Activated CD8-positive, alpha-beta memory T cell treated with anti-CD3 and anti-CD28 coated beads, Interleukin-2, amount 50 U/mL, for 1 hour (primary cell): ENCODE measurements around the gene BTBD2.
"Not testable (repeated sequence)": the region's sequence is repeated elsewhere in the genome, so short reads cannot be mapped to it uniquely, and the experiment has no call there.

Experiments
- DNase-seq: peaks from one replicate; pipeline ENCODE4 v3.0.0-alpha.2; 2020; ENCODE audit errors: extremely low read depth

Gene BTBD2

GRCh38 chr19:2039959-2040646 lies 24.6 kb upstream of the BTBD2 start:
- no peak for DNase-seq

DNA sequence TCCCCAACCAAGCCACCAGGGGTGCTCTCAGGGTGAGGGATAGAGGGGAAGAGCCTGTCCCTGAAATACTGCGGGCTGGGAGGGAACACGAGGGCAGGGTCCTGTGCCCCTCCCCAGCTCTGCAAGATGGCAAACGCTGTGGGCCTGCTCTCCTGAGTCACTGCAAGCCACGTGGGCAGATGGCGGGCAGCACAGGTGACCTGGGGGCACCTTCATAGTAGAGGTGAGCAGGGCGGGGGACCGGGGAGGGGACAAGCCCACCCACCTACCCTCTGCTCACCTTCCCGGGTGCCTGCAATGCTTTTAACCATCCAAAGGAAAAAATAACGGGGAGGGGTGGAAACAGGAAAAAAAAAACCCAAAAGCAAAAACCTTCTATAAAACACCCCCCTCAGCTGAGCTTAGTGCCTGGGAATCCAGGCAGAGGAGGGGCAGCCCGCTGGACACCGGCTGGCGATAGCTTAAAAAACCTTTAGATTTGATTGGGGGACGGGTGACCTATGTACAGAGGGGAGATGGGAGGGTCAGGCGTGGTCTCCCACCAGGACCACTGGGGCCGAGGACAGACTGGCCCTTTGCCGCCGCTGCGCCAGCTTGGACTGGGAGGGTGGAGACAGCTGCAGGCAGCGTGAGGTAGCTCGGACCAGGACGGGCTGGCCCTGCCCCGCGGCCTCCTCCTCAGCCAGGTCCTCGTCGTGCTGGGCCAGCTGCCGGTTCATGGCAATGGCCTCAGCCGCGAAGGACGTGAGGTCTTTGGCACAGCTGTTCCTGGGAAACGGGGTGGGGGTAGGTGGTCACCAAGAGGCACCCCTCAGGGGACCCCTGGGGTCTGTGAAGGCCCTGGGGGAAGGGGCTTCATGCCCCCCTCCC lies 23.8 kb upstream of the BTBD2 start:
- no peak for DNase-seq

DNA sequence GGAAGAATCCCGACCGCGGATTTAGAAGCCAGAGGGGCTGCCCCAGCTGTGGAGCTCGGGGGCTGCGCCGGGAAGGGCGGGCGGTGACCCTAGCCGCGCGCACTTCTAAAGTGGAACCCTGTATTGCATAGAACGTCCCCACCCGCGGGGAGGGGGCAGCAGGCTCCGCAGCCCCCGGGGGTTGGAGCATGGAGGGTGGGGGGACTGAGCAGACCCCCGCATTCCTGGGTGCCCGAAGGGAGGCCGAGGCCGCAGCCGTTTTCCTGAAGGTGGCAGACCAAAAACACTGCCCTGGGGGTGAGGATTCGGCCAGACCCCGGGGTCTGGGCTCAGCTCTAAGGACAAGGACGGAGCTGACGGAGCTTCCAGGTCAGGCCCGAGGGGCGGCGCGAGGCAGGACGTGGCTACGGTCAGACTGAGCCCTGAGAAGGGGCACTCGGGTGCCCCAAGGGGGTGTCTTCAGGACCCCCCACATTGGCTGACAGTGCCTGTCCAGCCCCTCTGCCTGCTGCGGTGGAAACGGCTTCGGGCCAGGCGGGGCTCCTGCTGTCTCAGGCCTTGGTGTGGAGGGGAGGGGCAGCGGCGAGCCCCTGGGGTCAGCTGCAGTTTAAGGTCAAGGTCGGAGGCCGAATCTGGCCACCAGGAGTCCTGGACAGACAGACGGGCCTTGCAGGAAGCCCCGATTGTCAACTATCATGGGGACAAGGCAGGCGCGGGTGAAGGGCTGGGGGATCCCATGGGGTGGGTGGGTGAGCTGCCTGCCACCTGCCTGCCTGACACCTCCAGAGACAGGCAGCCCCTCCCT lies 23.0 kb upstream of the BTBD2 start:
- no peak for DNase-seq

DNA sequence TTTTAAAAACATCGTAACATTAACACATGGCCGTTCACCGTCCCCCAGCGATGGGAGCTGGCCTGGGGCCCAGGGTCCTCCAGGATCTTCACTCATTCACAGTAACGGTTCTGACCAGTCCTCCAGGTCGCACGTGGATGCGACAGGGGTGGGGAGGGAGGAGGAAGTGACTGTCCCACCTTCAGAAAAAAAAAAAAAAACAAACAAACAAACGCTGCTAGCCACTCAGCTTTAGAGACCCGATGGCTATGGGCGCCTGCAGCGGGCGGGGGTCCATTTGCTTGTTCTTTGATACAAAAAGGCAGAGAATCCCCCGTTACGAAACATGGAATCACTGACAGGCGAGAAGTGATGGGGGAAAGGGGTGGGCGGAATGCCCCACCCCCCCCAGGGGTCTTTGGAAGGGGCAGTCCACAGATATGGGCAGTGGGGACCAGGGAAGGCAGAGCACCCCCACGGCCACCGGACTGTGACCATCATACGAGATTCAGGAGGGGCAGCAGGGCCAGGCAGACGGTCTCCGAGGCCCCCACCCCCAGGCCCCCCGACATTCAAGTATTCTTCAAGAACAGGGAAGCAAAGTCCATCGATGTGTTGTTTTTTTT lies 22.2 kb upstream of the BTBD2 start:
- no peak for DNase-seq

DNA sequence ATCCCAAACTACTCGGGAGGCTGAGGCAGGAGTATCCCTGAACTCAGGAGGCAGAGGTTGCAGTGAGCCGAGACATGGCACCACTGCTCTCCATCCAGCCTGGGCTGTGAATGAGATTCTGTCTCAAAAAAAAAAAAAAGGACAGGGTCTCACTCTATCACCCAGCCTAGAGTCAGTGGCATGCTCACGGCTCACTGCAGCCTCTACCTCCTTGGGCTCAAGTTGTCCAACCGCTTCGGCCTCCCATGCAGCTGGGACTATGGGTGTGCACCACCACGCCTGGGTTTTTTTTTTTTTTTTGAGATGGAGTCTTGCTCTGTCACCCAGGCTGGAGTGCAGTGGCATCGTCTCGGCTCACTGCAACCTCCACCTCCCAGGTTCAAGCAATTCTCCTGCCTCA lies 20.9 kb upstream of the BTBD2 start:
- no peak for DNase-seq

DNA sequence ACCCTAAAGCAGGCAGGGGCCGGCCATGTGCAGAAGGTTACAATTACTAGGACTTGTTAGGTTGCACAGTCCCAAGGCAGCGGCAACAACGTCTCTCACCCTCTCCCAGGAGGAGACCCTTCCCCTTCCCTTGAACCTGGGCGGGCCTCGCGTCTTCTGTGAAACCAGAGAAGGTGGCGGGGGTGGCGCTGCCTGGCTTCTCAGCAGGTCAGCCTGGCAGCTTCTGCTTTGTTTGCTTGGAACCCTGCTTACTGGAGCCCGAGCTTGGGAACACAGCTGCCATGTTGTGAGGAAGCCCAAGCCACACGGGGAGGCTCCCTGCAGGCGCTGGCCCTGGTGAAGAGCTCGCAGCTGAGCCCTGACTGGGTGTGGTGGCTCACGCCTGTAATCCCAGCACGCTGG lies 20.1 kb upstream of the BTBD2 start:
- no peak for DNase-seq

- DNase-seq: no peak
These were observed 19.4 kb upstream of the BTBD2 start for GRCh38 chr19:2034729-2035589.

- DNase-seq: not testable (repeated sequence)
These were observed 18.7 kb upstream of the BTBD2 start for GRCh38 chr19:2034253-2034652.

GRCh38 chr19:2033825-2034159 lies 18.3 kb upstream of the BTBD2 start:
- DNase-seq: no peak

DNA sequence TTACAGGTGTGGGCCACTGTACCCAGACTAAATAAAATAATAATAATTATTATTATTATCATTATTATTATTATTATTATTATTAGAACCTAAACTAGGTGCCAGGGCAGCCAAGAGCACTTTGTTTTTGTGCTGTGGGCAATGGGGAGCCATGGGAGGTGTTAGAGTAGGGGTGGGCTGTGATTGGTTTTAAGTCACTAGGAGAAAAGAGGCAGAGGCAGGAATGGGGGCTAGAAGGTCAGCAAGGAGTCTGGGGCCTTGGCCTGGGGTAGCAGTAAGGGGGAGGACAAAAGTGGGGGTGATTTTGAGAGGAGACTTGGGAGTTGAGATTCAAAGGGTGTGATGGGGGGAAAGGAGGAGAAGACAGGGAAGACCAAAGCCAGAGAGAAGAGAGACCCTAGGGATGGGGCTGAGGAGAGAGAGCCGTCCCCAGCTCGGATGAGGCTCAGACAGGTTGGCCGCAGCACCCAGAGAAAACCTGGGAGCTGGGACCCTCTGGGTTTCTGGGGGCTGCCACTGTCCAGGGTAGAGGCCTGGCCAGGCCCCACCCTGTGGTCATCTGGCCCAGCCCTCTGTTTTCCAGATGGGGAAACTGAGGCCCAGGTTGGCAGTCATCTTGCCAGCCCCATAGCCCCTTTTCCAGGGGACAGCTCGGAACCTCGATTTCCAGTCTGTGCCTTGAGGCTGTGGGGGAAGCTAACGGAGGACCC lies 17.8 kb upstream of the BTBD2 start:
- no peak for DNase-seq

DNA sequence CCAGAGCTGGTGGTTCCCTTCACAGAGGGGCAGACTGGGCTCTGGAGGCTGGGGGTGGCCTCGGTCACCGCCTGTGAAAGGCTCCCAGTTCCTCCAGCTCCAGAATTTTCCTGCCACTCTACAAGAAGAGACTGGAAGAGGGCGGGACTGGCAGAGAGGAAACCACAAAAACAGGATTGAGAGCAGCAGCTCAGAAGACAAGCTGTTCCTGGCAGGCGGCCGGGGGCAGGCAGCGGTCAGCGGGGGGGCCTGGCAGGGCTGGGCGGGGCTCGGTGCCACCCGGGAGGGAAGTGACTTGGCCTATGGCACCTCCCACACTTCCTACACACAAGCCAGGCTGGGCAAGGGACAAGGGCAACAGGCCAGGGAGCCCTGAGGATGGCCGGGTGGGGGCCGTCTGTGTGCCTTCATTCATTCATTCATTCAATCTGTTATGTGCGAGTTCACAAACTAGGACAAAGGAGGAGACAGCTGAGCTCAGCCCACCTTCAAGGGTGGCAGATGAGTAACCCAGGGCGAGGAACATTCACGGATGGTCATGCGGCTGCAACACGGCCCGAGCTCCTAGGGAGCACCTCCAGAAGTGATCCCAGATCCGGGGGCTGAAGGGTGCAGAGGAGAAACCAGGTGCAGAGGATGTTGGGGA lies 16.9 kb upstream of the BTBD2 start:
- DNase-seq: no peak

DNA sequence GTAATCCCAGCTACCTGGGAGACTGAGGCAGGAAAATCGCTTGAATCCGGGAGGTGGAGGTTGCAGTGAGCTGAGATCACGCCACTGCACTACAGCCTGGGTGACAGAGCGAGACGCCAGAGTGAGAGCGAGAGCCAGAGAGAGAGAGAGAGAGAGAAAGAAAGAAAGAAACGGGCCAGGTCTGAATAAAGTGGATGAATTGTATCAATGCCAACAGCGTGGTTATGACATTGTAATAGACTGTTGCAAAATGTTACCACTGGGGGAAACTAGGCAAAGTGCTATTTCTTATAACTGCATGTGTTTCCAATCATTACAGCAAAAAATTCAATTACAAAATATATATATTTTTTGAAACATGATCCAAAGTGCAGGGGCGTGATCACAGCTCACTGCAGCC lies 11.8 kb upstream of the BTBD2 start:
- DNase-seq: no peak

DNA sequence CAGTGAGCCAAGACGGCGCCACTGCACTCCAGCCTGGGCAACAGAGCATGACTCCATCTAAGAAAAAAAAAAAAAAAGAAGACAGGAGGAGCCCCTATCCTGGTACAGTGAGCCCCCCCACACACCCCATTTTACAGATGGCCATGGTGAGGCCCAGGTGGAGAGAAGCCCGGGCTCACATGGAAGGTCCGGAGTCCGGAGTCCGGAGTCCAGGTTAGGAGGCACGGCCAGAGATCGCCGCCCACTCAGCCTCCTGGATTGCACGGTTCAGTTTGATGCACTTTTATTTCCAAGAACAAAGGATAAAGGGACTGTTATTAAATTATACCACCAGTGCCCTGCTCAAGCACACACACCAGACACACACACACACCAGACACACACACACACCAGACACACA lies 11.3 kb upstream of the BTBD2 start:
- DNase-seq: no peak

DNA sequence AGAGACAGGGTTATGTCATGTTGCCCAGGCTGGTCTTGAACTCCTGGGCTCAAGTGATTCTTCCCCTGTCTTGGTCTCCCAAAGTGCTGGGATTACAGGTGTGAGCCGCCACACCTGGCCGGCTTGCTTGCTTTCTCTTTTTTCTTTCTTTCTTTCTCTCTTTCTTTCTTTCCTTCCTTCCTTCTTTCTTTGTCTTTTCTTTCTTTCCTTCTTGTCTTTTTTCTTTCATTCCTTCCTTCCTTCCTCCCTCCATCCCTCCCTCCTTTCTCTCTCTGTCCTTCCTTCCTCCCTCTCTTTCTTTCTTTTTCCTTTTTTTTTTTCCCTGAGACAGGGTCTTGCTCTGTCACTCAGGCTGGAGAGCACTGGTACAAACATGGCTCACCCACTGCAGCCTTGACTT lies 6.8 kb upstream of the BTBD2 start:
- no peak for DNase-seq

- no peak for DNase-seq
These were observed 6.1 kb upstream of the BTBD2 start for GRCh38 chr19:2021453-2022140.

GRCh38 chr19:2018752-2019151 lies 3.2 kb upstream of the BTBD2 start:
- DNase-seq: no peak

DNA sequence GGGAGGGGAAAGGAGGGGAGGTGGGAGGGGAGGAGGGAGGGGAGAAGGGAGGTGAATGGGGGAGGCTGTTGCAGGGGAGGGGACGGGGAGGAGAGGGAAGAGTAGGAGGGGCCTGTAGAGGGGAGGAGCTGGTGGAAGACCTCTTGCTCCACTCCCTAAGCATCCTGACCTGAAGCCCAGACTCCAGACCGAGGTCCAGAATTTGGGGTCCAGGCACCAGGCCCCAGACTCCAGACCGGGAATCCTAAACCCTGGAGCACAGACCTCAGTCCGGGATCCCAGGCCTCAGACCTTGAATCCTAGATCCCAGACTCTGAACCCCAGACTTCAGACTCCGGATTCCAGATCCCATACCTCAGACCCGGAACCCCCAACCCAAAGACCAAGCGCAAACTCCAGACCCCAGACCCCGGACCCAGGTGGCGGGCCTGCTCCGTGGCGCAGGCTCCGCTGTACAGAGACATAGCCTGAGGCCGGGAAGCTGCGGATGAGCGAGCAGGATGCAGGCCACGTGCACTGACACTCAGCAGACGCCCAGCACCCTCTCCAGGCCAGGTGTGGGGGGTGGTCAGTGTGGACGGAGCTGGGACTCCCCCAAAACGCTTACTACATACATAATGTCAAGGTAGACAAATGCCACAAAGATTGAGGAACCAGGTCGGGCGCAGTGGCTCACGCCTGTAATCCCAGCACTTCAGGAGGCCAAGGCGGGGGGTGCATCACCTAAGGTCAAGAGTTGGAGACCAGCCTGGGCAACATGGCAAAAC lies 710 bp upstream of the BTBD2 start:
- no peak for DNase-seq

GRCh38 chr19:2014731-2015607 lies 545 bp downstream of the BTBD2 start:
- DNase-seq: no peak
